Spinal cord (tissue), 10 donors: ENCODE results near the gene NMT1. TPM values are rescaled to one million over a fixed set of nuclear protein-coding genes. Genes with fewer than 3 reads are reported as not detected.
A peak's percentile ranks its signal among the peaks of the same experiment; 100 is the strongest.

Source experiments
- DNase-seq, 6 donors: peaks; one replicate each; pipeline versions ENCODE4 v3.0.0 to v3.0.0-alpha.2; 2013 to 2015; ENCODE audit warnings: low spot score in 6 of 6, low read depth in 4 of 6
- H3K27ac ChIP-seq: one replicate; pipeline ENCODE4 v1.5.1; 2013; ENCODE audit warnings: low read depth, low read length, control low read depth
- H3K27me3 ChIP-seq: one replicate; pipeline ENCODE4 v1.6.1; 2013; ENCODE audit warnings: low read length; ENCODE audit not compliant: control insufficient read depth, insufficient read depth
- H3K36me3 ChIP-seq: one replicate; pipeline ENCODE4 v1.6.1; 2013; ENCODE audit warnings: low read length; ENCODE audit not compliant: control insufficient read depth, insufficient read depth
- H3K4me1 ChIP-seq: one replicate; pipeline ENCODE4 v1.6.1; 2013; ENCODE audit warnings: low read length; ENCODE audit not compliant: control insufficient read depth, insufficient read depth
- H3K4me3 ChIP-seq: one replicate; pipeline ENCODE4 v1.5.1; 2013; ENCODE audit warnings: low read depth, low read length, control low read depth
- H3K9me3 ChIP-seq: one replicate; pipeline ENCODE4 v1.6.1; 2013; ENCODE audit warnings: low read length; ENCODE audit not compliant: control insufficient read depth, insufficient read depth
- WGBS: methylation state at CpG from one replicate; pipeline ENCODE4 v1.1.5; 2013; ENCODE audit warnings: missing lambda C conversion rate; ENCODE audit not compliant: insufficient coverage; 5-methylcytosine and 5-hydroxymethylcytosine counted together
- polyA plus RNA-seq, 2 donors: library from polyadenylated mRNA; unstranded; fragments of 120-200 nt; gene quantifications; one replicate each; pipeline ENCODE4 v1.2.1, GENCODE V29; 2013; ENCODE audit not compliant: insufficient read length in 2 of 2
- total RNA-seq, 2 donors: library from RNA; depleted of rRNA in 1 of 2; stranded (reverse); fragments of 120-200 nt in 1 of 2; fragments of >200 nt in 1 of 2; gene quantifications; one replicate each; pipeline versions ENCODE4 v1.2.3 to v1.2.4, GENCODE V29; 2013 to 2014
- donor health status: healthy.

The NMT1 gene
- total and polyA plus RNA-seq, 4 donors, result 51.6 to 77.9 (median 60.5) TPM

DNA sequence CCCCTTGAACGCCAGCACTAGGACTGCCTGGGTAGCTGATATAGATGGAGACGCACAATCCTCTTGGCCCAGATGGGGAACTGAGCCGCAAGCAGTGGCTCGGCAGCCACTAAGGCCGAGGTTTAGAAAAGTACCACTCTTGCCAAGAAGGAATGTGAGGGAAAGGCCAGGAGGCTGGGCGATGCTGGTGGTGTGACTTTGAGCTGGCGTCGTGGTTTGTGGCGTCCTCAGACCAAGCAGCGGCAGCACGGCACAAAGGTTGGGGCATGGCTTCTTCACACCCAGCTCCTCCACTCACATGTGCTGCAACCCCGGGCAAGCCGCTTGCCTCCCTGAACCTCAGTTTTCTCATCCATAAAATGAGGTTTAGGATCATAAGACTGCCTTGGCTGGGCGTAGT is 25.3 kb upstream of the NMT1 start:
- Histone ChIP-seq H3K27ac (no peak overlapping the region), H3K27me3 (no peaks in the 10 kb centered on the region), H3K4me1 (peaks cover 33% of the 10 kb centered on the region), H3K9me3 (no peaks in the 10 kb centered on the region), H3K4me3 (no peak overlapping the region), H3K36me3 (peaks cover 57% of the 10 kb centered on the region)
- DNase-seq, result no peak
- 97% methylated on average over 11 of the region's 14 CpGs for WGBS

GRCh38 chr17:45036691-45037090 is 24.4 kb upstream of the NMT1 start:
- Histone ChIP-seq H3K36me3 (peaks cover 55% of the 10 kb centered on the region), H3K27me3 (no peaks in the 10 kb centered on the region), H3K4me1 (peaks cover 38% of the 10 kb centered on the region), H3K9me3 (no peaks in the 10 kb centered on the region), H3K4me3 (no peak overlapping the region), H3K27ac (no peak overlapping the region)
- DNase-seq, result peak in 1 of 6 donors; percentile 93
- WGBS, result 30% methylated on average over 2 of the region's 3 CpGs

DNA sequence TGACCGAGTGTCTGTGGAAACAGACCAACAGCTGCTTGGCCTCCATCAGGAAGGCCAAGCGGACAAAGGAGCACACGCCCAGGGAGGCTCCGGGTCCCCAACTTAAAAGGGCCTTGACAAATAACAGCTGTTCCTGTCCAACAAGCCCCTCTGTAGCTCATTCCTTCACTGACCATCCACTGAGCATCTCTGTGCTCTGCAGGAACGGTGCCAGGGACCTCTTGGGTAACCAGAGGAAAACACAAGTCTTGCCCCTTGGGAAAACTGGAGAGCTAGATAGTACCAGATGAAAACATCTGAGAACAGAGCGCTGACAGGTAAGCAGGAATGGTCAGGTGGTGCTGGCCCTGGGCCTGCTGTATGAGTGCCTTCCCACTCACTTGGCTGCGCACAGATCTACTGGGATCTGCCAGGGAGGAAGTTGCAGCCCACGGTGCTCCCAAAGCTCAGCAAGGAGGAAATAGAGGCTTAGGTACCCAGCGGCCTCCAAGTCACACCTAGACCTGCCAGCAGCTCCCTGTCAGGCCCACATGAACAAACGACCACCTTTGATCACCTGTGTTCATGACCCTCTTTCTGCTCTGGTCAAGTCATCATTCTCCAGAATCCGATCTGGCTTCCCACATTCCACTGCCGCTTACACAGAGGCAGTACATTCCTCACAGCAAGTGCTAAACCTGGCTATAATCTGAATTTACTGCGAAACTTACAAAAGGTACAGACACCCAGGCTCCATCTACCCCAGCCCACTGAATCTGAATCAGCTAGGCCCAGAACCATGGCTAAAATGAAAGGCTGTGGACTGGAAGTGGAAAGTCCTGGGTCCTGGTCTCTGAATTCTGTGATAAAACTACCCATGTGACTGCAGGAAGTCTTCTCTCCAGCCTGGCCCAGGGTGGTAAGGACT is 22.1 kb upstream of the NMT1 start:
- no peak overlapping the region for H3K4me3 ChIP-seq
- H3K4me1 ChIP-seq, result peaks cover 53% of the 10 kb centered on the region
- WGBS, result 86% methylated on average over 12 of the region's 13 CpGs
- no peak overlapping the region for H3K27ac ChIP-seq
- no peaks in the 10 kb centered on the region for H3K27me3 ChIP-seq
- no peak for DNase-seq
- H3K36me3 ChIP-seq, result peaks cover 43% of the 10 kb centered on the region
- H3K9me3 ChIP-seq, result no peaks in the 10 kb centered on the region

DNA sequence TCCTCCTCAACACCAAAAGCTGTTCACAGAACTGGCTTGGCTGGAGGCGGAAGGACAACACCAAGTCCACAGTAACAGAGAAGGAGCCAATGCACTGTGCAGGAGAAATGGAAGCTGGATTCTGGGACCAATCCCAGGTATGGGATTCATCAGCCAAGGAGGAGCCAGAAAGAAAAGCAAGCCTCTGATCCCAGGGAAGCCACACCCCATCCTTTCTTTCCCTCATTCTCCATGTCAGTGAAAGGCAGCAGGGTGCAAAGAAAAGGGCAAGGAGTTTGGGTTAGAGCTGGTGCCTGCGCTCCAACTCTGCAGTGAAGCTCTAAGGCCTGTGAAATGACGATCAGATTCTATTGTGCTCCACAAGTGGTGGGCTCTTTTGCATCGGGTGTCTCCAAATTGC is 20.7 kb upstream of the NMT1 start:
- Histone ChIP-seq H3K27me3 (no peaks in the 10 kb centered on the region), H3K4me3 (no peak overlapping the region), H3K4me1 (peaks cover 65% of the 10 kb centered on the region), H3K36me3 (peaks cover 29% of the 10 kb centered on the region), H3K9me3 (no peaks in the 10 kb centered on the region), H3K27ac (peak overlapping the region; percentile 67)
- peak in 1 of 6 donors; percentile 54 for DNase-seq
- WGBS, result 38% methylated on average over 4 of the region's 4 CpGs

DNA sequence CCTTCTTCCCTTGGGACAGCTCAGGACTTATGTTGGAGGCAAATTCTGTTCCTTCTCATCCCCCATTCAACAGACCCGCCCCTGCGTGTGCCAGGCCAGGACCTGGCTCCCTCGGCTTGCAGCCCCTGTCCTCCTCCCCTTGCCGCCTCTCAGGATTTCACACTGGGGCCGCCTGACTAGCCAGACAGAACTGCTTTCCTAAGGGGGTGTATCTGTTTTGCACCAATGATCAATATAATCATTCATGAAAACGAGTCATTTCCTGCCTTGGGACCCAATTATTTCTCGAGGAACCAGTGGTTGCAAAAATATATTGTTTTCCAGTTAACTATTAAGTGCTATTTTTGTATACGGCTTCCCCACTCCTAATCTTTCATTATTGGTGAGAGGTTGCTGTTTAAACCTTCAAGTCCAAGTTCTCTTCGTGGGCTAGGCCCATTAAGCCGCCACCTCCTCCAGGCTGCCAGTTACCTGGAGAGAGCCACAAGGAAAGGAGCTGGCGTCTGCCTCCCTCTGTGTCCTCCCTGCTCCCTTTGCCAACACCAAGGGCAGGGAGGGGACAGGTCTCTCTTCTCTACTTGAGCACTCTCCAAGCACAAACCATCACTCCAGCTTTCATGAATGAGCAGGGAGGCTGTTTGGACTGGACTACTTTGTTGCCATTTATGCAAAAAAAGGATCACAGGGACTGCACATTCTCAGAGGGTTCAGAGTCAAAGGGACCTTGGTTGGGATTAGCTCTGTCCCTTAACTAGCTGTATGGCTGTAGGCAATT is 18.6 kb upstream of the NMT1 start:
- peaks cover 27% of the 10 kb centered on the region for H3K36me3 ChIP-seq
- H3K27ac ChIP-seq, result peak overlapping the region; percentile 45
- peaks cover 55% of the 10 kb centered on the region for H3K4me1 ChIP-seq
- peak in 2 of 6 donors; percentile 10 to 32 for DNase-seq
- 73% methylated on average over 6 of the region's 11 CpGs for WGBS
- no peaks in the 10 kb centered on the region for H3K27me3 ChIP-seq
- H3K9me3 ChIP-seq, result no peaks in the 10 kb centered on the region
- no peak overlapping the region for H3K4me3 ChIP-seq

GRCh38 chr17:45043813-45044540 is 17.1 kb upstream of the NMT1 start:
- peak in 1 of 6 donors; percentile 6 for DNase-seq
- Histone ChIP-seq H3K36me3 (peaks cover 24% of the 10 kb centered on the region), H3K4me1 (peaks cover 49% of the 10 kb centered on the region), H3K4me3 (no peak overlapping the region), H3K27ac (peak overlapping the region; percentile 45), H3K9me3 (no peaks in the 10 kb centered on the region), H3K27me3 (no peaks in the 10 kb centered on the region)
- 69% methylated on average over 17 of the region's 18 CpGs for WGBS

DNA sequence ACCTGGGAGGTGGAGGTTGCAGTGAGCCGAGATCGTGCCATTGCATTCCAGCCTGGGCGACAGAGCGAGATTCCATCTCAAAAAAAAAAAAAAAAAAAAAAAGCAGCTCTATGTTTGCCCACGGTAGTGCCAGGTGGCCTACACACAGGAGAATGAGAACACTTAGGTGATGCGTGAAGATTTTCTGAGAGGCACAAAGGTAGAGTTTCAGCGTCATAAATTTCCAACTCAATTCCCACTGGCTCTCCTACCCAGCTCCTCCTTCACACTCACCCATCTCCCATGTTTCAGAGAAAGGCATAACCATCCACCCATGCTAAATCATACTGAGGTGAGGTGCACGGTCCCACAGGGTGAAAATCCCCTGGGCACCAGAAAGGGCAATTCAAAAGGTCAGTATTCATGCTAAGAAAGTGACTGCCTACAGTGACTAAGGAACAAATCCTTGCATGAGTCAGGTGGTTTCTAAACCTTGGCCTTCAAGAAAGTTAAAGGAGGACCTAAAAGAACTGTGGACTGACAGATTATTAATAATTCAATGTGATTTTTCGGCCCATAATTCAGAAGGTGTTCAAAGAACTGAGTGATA is 14.5 kb upstream of the NMT1 start:
- Histone ChIP-seq H3K36me3 (peaks cover 14% of the 10 kb centered on the region), H3K4me3 (no peak overlapping the region), H3K27me3 (no peaks in the 10 kb centered on the region), H3K9me3 (no peaks in the 10 kb centered on the region), H3K27ac (no peak overlapping the region), H3K4me1 (peaks cover 43% of the 10 kb centered on the region)
- no peak for DNase-seq
- WGBS, result 84% methylated on average over 3 of the region's 9 CpGs

- Histone ChIP-seq H3K27me3 (no peaks in the 10 kb centered on the region), H3K9me3 (no peaks in the 10 kb centered on the region), H3K4me1 (peaks cover 30% of the 10 kb centered on the region), H3K27ac (no peak overlapping the region), H3K4me3 (no peak overlapping the region), H3K36me3 (peaks cover 4% of the 10 kb centered on the region)
- WGBS, result no CpG with 5 or more reads among the region's 8 CpGs
- DNase-seq, result no peak
Observed at GRCh38 chr17:45048795-45049563, 12.1 kb upstream of the NMT1 start.
